OCI-LY3 (cell line): ENCODE measurements around the gene JAM3.

Experiments used
- EZH2phosphoT487 ChIP-seq: fragments of 200-600 bp; shearing (Covaris generic); IDR thresholded peaks from 2 replicates; pipeline ENCODE4 v1.6.1; 2018; ENCODE audit warnings: antibody characterized with exemption, mixed run types, low read depth
- TF ChIP-seq, protein P1 (sequence below): fragments of 200-600, 300-600 bp; sonication (generic); IDR thresholded peaks from 2 replicates; pipeline ENCODE4 v1.5.1; 2014; ENCODE audit warnings: antibody characterized with exemption, low read length, low read depth

DNA sequence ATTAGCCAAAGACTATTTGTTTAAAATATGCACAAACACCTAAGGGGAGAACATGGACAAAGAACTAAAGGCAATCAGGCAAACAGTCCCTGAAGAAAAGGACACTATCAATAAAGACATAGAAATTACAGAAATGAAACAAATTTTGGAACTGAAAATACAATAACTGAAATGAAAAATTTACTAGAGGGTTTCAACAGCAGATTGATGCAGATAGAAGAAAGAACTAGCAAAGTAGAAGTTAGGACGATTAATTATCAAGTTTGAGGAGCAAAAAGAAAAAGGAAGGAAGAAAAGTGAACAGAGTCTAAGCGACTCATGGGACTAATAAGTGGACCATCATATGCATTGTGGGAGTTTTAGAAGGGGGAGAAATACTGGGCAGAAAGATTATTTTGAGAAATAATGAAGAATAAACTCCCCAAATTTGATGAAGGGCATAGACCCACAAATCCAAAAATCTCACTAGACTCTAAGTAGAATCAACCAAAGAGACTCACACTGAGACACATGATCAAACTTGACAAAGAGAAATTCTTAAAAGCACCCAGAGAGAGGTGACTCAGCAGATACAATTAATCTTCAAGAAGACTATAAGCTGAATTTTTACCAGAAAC is 62.9 kb downstream of the JAM3 start:
- TF ChIP-seq, protein P1, sequence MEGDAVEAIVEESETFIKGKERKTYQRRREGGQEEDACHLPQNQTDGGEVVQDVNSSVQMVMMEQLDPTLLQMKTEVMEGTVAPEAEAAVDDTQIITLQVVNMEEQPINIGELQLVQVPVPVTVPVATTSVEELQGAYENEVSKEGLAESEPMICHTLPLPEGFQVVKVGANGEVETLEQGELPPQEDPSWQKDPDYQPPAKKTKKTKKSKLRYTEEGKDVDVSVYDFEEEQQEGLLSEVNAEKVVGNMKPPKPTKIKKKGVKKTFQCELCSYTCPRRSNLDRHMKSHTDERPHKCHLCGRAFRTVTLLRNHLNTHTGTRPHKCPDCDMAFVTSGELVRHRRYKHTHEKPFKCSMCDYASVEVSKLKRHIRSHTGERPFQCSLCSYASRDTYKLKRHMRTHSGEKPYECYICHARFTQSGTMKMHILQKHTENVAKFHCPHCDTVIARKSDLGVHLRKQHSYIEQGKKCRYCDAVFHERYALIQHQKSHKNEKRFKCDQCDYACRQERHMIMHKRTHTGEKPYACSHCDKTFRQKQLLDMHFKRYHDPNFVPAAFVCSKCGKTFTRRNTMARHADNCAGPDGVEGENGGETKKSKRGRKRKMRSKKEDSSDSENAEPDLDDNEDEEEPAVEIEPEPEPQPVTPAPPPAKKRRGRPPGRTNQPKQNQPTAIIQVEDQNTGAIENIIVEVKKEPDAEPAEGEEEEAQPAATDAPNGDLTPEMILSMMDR: no peak
- TF ChIP-seq EZH2phosphoT487: no peak
